ENCODE data around the gene WDR75. TPM values are rescaled to one million over a fixed set of nuclear protein-coding genes. Genes with fewer than 3 reads are reported as not detected.
"Not testable (repeated sequence)": the region's sequence is repeated elsewhere in the genome, so short reads cannot be mapped to it uniquely, and the experiment has no call there.

WDR75 gene
- total and polyA plus RNA-seq, 2 donors: 20.4 to 85.1 TPM

DNA sequence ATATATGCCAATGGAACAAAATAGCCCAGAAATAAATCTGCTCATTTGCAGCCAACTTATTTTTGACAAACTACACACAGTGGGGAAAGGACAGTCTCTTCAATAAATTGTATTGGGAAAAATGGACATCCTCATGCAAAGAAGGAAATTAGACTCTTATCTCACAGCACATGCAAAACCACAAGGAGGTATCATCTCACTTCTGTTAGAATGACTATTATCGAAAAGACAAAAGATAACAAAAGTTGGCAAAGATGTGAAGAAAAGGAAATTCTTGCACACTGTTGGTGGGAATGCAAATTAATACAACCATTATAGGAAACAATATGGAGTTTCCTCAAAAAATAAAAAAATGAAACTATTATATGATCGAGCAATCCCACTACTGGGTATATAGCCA is 16.3 kb upstream of the WDR75 start:
- H3K4me3 ChIP-seq (ENCODE audit: low read depth, low read length): no peak overlapping the region
- H3K27ac ChIP-seq (ENCODE audit: low read depth): no peak overlapping the region
- WGBS: 92% methylated on average over 2 of the region's 2 CpGs
- no peak for DNase-seq (ENCODE audit: extremely low spot score)
- no peaks in the 10 kb centered on the region for H3K4me1 ChIP-seq (ENCODE audit: insufficient read depth)
- H3K36me3 ChIP-seq (ENCODE audit: insufficient read depth): no peaks in the 10 kb centered on the region

GRCh38 chr2:189425676-189426075 is 15.6 kb upstream of the WDR75 start:
- 98% methylated on average over 1 of the region's 1 CpG for WGBS
- Histone ChIP-seq H3K4me1 (ENCODE audit: insufficient read depth) (no peaks in the 10 kb centered on the region), H3K36me3 (ENCODE audit: insufficient read depth) (no peaks in the 10 kb centered on the region), H3K27ac (ENCODE audit: low read depth) (no peak overlapping the region), H3K4me3 (ENCODE audit: low read depth, low read length) (no peak overlapping the region)
- DNase-seq (ENCODE audit: extremely low spot score): no peak

- Histone ChIP-seq H3K4me3 (ENCODE audit: low read depth, low read length) (no peak overlapping the region), H3K27ac (ENCODE audit: low read depth) (no peak overlapping the region), H3K4me1 (ENCODE audit: insufficient read depth) (no peaks in the 10 kb centered on the region), H3K36me3 (ENCODE audit: insufficient read depth) (no peaks in the 10 kb centered on the region)
- no peak for DNase-seq (ENCODE audit: extremely low spot score)
- 89% methylated on average over 2 of the region's 2 CpGs for WGBS
These were observed 14.4 kb upstream of the WDR75 start for GRCh38 chr2:189426886-189427285.

DNA sequence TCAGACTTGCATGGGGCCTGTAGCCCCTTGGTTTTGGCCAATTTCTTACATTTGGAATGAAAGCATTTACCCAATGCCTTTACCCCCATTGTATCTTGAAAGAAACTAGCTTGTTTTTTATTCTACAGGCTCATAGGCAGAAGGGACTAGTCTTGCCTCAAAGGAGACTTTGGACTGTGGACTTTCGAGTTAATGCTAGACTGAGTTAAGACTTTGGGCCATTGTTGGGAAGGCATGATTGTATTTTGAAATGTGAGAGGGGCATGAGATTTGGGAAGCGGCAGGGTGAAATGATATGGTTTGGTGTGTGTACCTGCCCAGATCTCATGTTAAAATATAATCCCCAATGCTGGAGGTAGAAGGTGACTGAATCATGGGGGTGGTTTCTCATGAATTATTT is 13.4 kb upstream of the WDR75 start:
- Histone ChIP-seq H3K4me3 (ENCODE audit: low read depth, low read length) (no peak overlapping the region), H3K36me3 (ENCODE audit: insufficient read depth) (no peaks in the 10 kb centered on the region), H3K4me1 (ENCODE audit: insufficient read depth) (no peaks in the 10 kb centered on the region), H3K27ac (ENCODE audit: low read depth) (no peak overlapping the region)
- DNase-seq (ENCODE audit: extremely low spot score): no peak
- 94% methylated on average over 2 of the region's 2 CpGs for WGBS

DNA sequence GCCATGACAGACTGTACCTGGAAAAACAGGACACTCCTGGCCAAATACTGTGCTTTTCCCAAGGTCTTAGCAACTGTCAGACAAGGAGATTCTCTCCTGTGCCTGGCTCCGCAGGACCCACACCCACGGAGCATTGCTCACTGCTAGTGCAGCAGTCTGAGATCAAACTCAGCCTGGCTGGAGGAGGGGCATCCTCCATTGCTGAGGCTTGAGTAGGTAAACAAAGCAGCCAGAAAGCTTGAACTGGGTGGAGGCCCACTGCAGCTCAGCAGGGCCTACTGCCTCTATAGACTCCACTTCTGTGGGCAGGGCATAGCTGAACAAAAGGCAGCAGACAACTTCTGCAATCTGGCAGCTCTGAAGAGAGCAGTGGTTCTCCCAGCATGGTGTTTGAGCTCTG is 10.8 kb upstream of the WDR75 start:
- not testable (repeated sequence) for H3K4me3 ChIP-seq (ENCODE audit: low read depth, low read length); DNase-seq (ENCODE audit: extremely low spot score); H3K27ac ChIP-seq (ENCODE audit: low read depth); H3K36me3 ChIP-seq (ENCODE audit: insufficient read depth); H3K4me1 ChIP-seq (ENCODE audit: insufficient read depth)
- 83% methylated on average over 2 of the region's 2 CpGs for WGBS

GRCh38 chr2:189435803-189436202 is 5.5 kb upstream of the WDR75 start:
- not testable (repeated sequence) for H3K27ac ChIP-seq (ENCODE audit: low read depth); H3K4me1 ChIP-seq (ENCODE audit: insufficient read depth); H3K4me3 ChIP-seq (ENCODE audit: low read depth, low read length); DNase-seq (ENCODE audit: extremely low spot score); H3K36me3 ChIP-seq (ENCODE audit: insufficient read depth)
- WGBS: 97% methylated on average over 4 of the region's 4 CpGs

- H3K27ac ChIP-seq (ENCODE audit: low read depth): no peak overlapping the region
- WGBS: 66% methylated on average over 1 of the region's 1 CpG
These were observed 3.3 kb upstream of the WDR75 start for GRCh38 chr2:189437926-189438325.

GRCh38 chr2:189439342-189439741 is 1.9 kb upstream of the WDR75 start:
- DNase-seq (ENCODE audit: extremely low spot score): no peak
- WGBS: 65% methylated on average over 1 of the region's 1 CpG
- H3K36me3 ChIP-seq (ENCODE audit: insufficient read depth): no peaks in the 10 kb centered on the region
- H3K4me3 ChIP-seq (ENCODE audit: low read depth, low read length): no peak overlapping the region
- H3K4me1 ChIP-seq (ENCODE audit: insufficient read depth): peaks cover 3% of the 10 kb centered on the region
- no peak overlapping the region for H3K27ac ChIP-seq (ENCODE audit: low read depth)

More at GRCh38 chr2:189437926-189438325, 3.3 kb upstream of the WDR75 start:
- DNase-seq (ENCODE audit: extremely low spot score): no peak
- H3K4me3 ChIP-seq (ENCODE audit: low read depth, low read length): no peak overlapping the region
- H3K36me3 ChIP-seq (ENCODE audit: insufficient read depth): no peaks in the 10 kb centered on the region
- H3K4me1 ChIP-seq (ENCODE audit: insufficient read depth): peaks cover 2% of the 10 kb centered on the region

GRCh38 chr2:189440644-189440946 is 679 bp upstream of the WDR75 start:
- under 1% methylated on average over 8 of the region's 8 CpGs for WGBS
- no peaks in the 10 kb centered on the region for H3K36me3 ChIP-seq (ENCODE audit: insufficient read depth)
- H3K27ac ChIP-seq (ENCODE audit: low read depth): peak overlapping the region; percentile 94
- DNase-seq (ENCODE audit: extremely low spot score): no peak
- peak overlapping the region; percentile 65 for H3K4me3 ChIP-seq (ENCODE audit: low read depth, low read length)
- H3K4me1 ChIP-seq (ENCODE audit: insufficient read depth): peaks cover 3% of the 10 kb centered on the region

GRCh38 chr2:189441709-189442074 is 418 bp downstream of the WDR75 start:
- Histone ChIP-seq H3K4me3 (ENCODE audit: low read depth, low read length) (peak overlapping the region; percentile 65), H3K36me3 (ENCODE audit: insufficient read depth) (no peaks in the 10 kb centered on the region), H3K4me1 (ENCODE audit: insufficient read depth) (peaks cover 3% of the 10 kb centered on the region), H3K27ac (ENCODE audit: low read depth) (peak overlapping the region; percentile 77)
- WGBS: under 1% methylated on average over 12 of the region's 12 CpGs
- no peak for DNase-seq (ENCODE audit: extremely low spot score)

DNA sequence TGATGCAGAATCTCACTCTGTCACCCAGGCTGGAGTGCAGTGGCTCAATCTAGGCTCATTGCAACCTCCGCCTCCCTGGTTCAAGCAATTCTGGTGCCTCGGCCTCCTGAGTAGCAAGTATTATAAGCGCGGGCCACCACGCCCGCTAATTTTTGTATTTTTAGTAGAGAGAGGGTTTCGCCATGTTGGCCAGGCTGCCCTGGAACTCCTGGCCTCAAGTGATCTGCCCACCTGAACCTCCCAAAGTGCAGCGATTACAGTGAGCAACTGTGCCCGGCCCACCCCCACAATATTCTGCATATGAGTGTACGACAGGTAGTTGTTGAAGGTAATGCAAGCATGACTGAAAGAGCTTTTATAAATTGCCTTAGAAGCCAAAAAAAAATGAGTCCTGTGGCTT is 1.2 kb downstream of the WDR75 start:
- Histone ChIP-seq H3K36me3 (ENCODE audit: insufficient read depth) (no peaks in the 10 kb centered on the region), H3K4me1 (ENCODE audit: insufficient read depth) (peaks cover 3% of the 10 kb centered on the region), H3K27ac (ENCODE audit: low read depth) (no peak overlapping the region), H3K4me3 (ENCODE audit: low read depth, low read length) (no peak overlapping the region)
- WGBS: 88% methylated on average over 10 of the region's 10 CpGs
- no peak for DNase-seq (ENCODE audit: extremely low spot score)

GRCh38 chr2:189444322-189444721 is 3.0 kb downstream of the WDR75 start:
- no peaks in the 10 kb centered on the region for H3K36me3 ChIP-seq (ENCODE audit: insufficient read depth)
- no peak overlapping the region for H3K27ac ChIP-seq (ENCODE audit: low read depth)
- no peak overlapping the region for H3K4me3 ChIP-seq (ENCODE audit: low read depth, low read length)
- 92% methylated on average over 1 of the region's 1 CpG for WGBS
- no peak for DNase-seq (ENCODE audit: extremely low spot score)
- H3K4me1 ChIP-seq (ENCODE audit: insufficient read depth): peaks cover 3% of the 10 kb centered on the region

DNA sequence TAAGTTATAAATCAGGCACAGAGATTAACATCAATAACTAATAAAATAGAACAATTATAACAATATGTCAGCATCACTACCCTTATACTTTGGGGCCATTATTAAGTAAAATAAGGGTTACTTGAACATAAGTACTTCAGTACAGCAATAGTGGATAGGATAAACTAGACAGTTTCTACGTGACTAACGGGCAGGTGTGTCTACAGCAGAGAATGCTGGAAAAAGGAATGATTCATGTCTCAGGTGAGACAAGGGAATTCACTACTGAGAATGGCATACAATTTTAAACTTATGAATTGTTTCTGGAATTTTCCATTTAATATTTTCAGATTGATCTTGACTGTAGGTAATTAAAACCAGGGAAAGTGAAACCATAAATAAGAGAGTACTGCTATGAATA is 5.5 kb downstream of the WDR75 start:
- Histone ChIP-seq H3K36me3 (ENCODE audit: insufficient read depth) (no peaks in the 10 kb centered on the region), H3K4me3 (ENCODE audit: low read depth, low read length) (no peak overlapping the region), H3K4me1 (ENCODE audit: insufficient read depth) (peaks cover 3% of the 10 kb centered on the region), H3K27ac (ENCODE audit: low read depth) (no peak overlapping the region)
- WGBS: 91% methylated on average over 2 of the region's 2 CpGs
- DNase-seq (ENCODE audit: extremely low spot score): no peak

GRCh38 chr2:189454009-189454408 is 12.7 kb downstream of the WDR75 start:
- no peak overlapping the region for H3K4me3 ChIP-seq (ENCODE audit: low read depth, low read length)
- H3K4me1 ChIP-seq (ENCODE audit: insufficient read depth): no peaks in the 10 kb centered on the region
- H3K27ac ChIP-seq (ENCODE audit: low read depth): no peak overlapping the region
- DNase-seq (ENCODE audit: extremely low spot score): no peak
- 40% methylated on average over 2 of the region's 2 CpGs for WGBS
- H3K36me3 ChIP-seq (ENCODE audit: insufficient read depth): peaks cover 2% of the 10 kb centered on the region

- no peak for DNase-seq (ENCODE audit: extremely low spot score)
- no peaks in the 10 kb centered on the region for H3K4me1 ChIP-seq (ENCODE audit: insufficient read depth)
- WGBS: 93% methylated on average over 1 of the region's 1 CpG
- H3K27ac ChIP-seq (ENCODE audit: low read depth): no peak overlapping the region
- no peak overlapping the region for H3K4me3 ChIP-seq (ENCODE audit: low read depth, low read length)
- peaks cover 3% of the 10 kb centered on the region for H3K36me3 ChIP-seq (ENCODE audit: insufficient read depth)
These were observed 23.8 kb downstream of the WDR75 start for GRCh38 chr2:189465076-189465475.

Data from urinary bladder (tissue), 4 donors.